Mucosa of descending colon (tissue), 3 donors: ENCODE measurements around the gene RCE1. TPM values are rescaled to one million over a fixed set of nuclear protein-coding genes. Genes with fewer than 3 reads are reported as not detected.

Experiments
- ATAC-seq: fragments of 200-7000 bp; cut with Tn5 transposase; one replicate; pipeline ENCODE4 v1.9.1; 2020; ENCODE audit warnings: mild to moderate bottlenecking, moderate library complexity
- DNase-seq, 3 donors: peaks; one replicate each; pipeline ENCODE4 v3.0.0-alpha.2; 2020
- H3K36me3 ChIP-seq: fragments of 200-600 bp; one replicate; pipeline ENCODE4 v1.8.0; 2021; ENCODE audit warnings: low read depth, mild to moderate bottlenecking
- H3K4me1 ChIP-seq: fragments of 200-600 bp; one replicate; pipeline ENCODE4 v1.8.0; 2021; ENCODE audit warnings: low read depth, mild to moderate bottlenecking
- H3K4me3 ChIP-seq: fragments of 200-600 bp; one replicate; pipeline ENCODE4 v1.8.0; 2021; ENCODE audit warnings: mild to moderate bottlenecking
- H3K9me3 ChIP-seq: fragments of 200-600 bp; one replicate; pipeline ENCODE4 v1.8.0; 2021; ENCODE audit warnings: mild to moderate bottlenecking
- intact Hi-C, 2 donors: fragments of 100-400 bp; cut with DNase I in 1 of 2; cut with micrococcal nuclease in 1 of 2; formaldehyde crosslinking; loops; one replicate each; pipeline versions ENCODE4 v1.11.0 to v1.11.1; 2022; cut with DNase I, micrococcal nuclease
- total RNA-seq, 3 donors: library from RNA; stranded (reverse); fragmentation: NEBNext Ultra II Directional in 2 of 3; extraction: Animal tissue kit (Norgen Biotek cat#: 25700) in 2 of 3; gene quantifications; one replicate each; pipeline versions ENCODE4 v1.2.1 to v1.2.4, GENCODE V29; 2021 to 2023
- TF ChIP-seq, protein P1 (sequence below): fragments of 200-600 bp; IDR thresholded peaks from one replicate; pipeline ENCODE4 v1.8.0; 2022; ENCODE audit warnings: antibody characterized with exemption, mild to moderate bottlenecking
- donor health status: DM: no; HTN: no; CAD: no; lungs with moderate emphysema.
- donor health status: DM: no; HTN: no; CAD: no.
- donor health status: DM: no; HTN: yes; CAD: no.

The RCE1 gene
- total RNA-seq, 3 donors from 2014 or later: 24.9 to 27.2 (median 27.2) TPM

DNA sequence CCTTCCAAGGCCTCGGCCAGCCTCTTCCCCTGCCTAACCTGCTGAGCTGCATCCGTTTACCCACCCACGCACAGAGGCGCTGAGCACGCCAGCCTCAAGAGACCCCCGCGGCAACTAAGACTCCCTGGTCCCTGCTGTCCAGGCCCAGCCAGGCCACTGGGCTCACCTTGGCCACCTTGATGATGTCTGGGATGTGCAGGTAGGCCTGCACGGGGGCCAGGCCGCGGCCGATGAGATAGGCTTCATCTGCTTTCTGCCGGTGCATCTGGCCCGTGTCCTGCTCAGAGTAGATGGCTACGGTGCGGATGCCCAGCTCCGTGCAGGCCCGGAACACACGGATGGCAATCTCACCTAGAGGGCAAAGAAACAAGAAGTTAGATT is 28.3 kb downstream of the RCE1 start:
- Histone ChIP-seq H3K4me1 (peaks cover 4% of the 10 kb centered on the region), H3K36me3 (no peaks in the 10 kb centered on the region), H3K4me3 (no peak overlapping the region), H3K9me3 (no peaks in the 10 kb centered on the region)
- TF ChIP-seq, protein P1, sequence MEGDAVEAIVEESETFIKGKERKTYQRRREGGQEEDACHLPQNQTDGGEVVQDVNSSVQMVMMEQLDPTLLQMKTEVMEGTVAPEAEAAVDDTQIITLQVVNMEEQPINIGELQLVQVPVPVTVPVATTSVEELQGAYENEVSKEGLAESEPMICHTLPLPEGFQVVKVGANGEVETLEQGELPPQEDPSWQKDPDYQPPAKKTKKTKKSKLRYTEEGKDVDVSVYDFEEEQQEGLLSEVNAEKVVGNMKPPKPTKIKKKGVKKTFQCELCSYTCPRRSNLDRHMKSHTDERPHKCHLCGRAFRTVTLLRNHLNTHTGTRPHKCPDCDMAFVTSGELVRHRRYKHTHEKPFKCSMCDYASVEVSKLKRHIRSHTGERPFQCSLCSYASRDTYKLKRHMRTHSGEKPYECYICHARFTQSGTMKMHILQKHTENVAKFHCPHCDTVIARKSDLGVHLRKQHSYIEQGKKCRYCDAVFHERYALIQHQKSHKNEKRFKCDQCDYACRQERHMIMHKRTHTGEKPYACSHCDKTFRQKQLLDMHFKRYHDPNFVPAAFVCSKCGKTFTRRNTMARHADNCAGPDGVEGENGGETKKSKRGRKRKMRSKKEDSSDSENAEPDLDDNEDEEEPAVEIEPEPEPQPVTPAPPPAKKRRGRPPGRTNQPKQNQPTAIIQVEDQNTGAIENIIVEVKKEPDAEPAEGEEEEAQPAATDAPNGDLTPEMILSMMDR: no peak
- DNase-seq (peak in 1 of 3 donors; percentile 39), ATAC-seq (no peak)
- intact Hi-C loops: no loop called here

DNA sequence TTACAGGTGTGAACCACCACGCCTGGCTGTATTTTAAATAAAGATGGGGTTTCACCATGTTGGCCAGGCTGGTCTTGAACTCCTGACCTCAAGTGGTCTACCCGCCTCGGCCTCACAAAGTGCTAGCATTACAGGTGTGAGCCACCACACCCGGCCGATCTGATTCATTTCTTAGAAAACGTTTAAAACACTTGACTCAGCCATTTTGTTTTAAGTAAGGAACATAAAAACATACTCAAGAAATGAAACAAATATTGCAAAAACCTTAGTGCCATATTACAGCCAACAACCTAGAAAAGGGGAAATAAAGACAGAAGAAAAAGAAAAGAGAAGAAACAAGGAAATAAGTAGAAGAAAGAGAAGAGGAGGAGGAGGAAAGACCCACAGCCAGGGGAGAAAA is 31.0 kb downstream of the RCE1 start:
- TF ChIP-seq, protein P1: no peak
- Histone ChIP-seq H3K4me3 (no peak overlapping the region), H3K36me3 (no peaks in the 10 kb centered on the region), H3K4me1 (no peaks in the 10 kb centered on the region), H3K9me3 (no peaks in the 10 kb centered on the region)
- intact Hi-C loops: no loop called here
- no peak for DNase-seq
- ATAC-seq: no peak

DNA sequence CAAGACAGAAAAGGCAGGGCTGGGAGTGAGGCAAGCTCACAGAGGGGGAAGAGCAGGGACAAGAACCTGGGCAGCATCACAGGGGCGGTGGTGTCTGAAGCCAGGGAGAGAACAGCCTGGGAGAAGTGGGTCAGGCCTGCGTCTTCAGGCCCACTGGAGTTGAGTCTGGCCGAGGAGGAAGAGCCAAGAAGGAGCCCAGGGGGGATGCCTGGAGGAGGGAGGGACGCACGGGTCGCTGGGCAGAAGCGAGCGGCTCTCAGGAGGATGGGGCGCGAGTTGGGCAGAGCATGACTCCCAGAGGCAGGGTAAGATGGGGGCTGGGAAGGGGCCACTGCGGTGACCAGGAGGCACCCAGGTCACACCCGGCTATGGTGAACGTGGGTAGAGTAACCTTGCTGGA is 32.1 kb downstream of the RCE1 start:
- Histone ChIP-seq H3K9me3 (no peaks in the 10 kb centered on the region), H3K4me3 (no peak overlapping the region), H3K4me1 (no peaks in the 10 kb centered on the region), H3K36me3 (no peaks in the 10 kb centered on the region)
- intact Hi-C loops: no loop called here
- ATAC-seq (no peak), DNase-seq (peak in 1 of 3 donors; percentile 39)
- TF ChIP-seq, protein P1: no peak

DNA sequence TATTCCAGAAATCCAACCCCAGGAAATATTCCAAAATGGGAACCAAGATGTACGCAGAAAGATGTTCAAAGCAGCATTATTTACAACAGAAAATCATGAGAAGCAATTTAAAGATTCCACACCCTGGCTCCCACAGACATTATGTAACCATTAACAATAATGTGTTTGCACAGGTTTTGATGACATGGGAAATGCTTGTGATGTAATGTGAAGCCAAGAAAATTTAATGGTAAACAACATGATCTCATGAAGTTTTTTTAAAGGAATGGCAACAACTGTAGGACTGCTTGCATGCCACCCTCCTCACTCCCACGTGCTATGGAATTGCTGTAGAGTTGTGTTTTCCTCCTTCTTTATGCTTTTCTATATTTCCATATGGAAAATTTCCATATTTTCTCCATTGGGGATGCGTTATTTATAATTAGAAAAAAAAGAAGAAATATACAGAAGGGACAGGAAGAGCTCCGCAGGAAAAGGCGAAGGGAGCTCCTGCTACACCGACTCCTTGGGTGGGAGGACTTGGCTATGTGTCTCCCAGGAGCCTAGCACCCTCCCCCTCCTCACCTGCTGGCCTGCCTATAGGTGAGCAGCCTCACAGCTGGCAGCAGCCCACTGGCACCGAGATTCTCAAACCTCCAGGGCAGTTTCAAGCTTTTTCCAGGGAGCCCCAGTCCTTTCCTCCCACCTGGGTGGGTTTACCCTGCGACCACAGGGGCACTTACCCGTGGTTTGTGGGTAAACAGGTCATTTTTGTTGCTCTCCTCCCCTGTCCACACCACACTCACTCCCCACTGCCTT is 34.5 kb downstream of the RCE1 start:
- no peak for DNase-seq
- H3K9me3 ChIP-seq: no peaks in the 10 kb centered on the region
- H3K4me1 ChIP-seq: peaks cover 2% of the 10 kb centered on the region
- intact Hi-C loops: no loop called here
- TF ChIP-seq, protein P1: no peak
- no peaks in the 10 kb centered on the region for H3K36me3 ChIP-seq
- H3K4me3 ChIP-seq: no peak overlapping the region
- ATAC-seq: no peak

DNA sequence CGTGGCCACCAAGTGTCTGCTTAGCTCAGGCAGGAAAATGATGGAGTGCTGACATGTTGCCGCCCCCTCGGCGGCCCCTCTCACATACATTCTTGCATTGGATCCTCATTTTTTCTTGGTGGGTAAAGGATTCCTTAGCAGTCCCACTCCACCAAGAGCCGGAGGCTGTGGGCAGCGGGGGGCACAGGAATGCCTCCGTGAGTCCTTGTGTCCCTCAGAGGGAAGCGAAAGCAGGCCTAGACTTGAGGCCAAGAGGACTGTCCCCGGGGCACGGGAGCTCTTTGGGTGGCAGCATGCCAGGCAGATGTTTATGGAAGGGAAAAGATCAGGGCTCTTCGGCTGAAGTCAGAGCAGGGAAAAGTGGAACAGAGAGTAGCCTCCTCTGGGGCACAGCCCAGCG is 35.2 kb downstream of the RCE1 start:
- no peak overlapping the region for H3K4me3 ChIP-seq
- intact Hi-C loops: no loop called here
- TF ChIP-seq, protein P1: no peak
- H3K9me3 ChIP-seq: no peaks in the 10 kb centered on the region
- peaks cover 4% of the 10 kb centered on the region for H3K4me1 ChIP-seq
- H3K36me3 ChIP-seq: no peaks in the 10 kb centered on the region
- ATAC-seq: no peak
- no peak for DNase-seq
